ENCODE results near the gene ALDH8A1.

ALDH8A1 gene

GRCh38 chr6:134949927-134950326 lies at the start of gene ALDH8A1:
TSS of gene ALDH8A1 (minus strand) at chr6:134950101. CDS start at chr6:134950053, 48 bp downstream.
- TF ChIP-seq CTCF (IDR thresholded peaks at IDR 0.05) = no peak
- Histone ChIP-seq H3K4me1 (no peaks in the 10 kb centered on the region), H3K9me3 (peaks cover 0 to 6% (median 0%) of the 10 kb centered on the region in 3 donors), H3K36me3 (no peaks in the 10 kb centered on the region), H3K4me3 (no peak within 1 kb of the TSS), H3K27ac (no peak within 1 kb of the TSS), H3K27me3 (no peaks in the 10 kb centered on the region)
- DNase-seq = no peak
- intact Hi-C loops (cut with DNase I; ENCODE audit: low total_unique reads) = no loop called here

- Histone ChIP-seq H3K27ac (no peak overlapping the region), H3K36me3 (peaks cover 13 to 24% (median 20%) of the 10 kb centered on the region in 3 donors), H3K27me3 (no peaks in the 10 kb centered on the region), H3K4me1 (no peaks in the 10 kb centered on the region), H3K9me3 (no peaks in the 10 kb centered on the region), H3K4me3 (no peak overlapping the region)
- intact Hi-C loops (cut with DNase I; ENCODE audit: low total_unique reads) = no loop called here
- no peak for TF ChIP-seq CTCF (IDR thresholded peaks at IDR 0.05)
- no peak for DNase-seq
These were observed 49.2 kb upstream of the ALDH8A1 start for GRCh38 chr6:134999107-134999506.

- Histone ChIP-seq H3K4me3 (no peak overlapping the region), H3K27me3 (no peaks in the 10 kb centered on the region), H3K9me3 (no peaks in the 10 kb centered on the region), H3K36me3 (peaks cover 28 to 34% (median 34%) of the 10 kb centered on the region in 3 donors), H3K27ac (no peak overlapping the region), H3K4me1 (no peaks in the 10 kb centered on the region)
- intact Hi-C loops (cut with DNase I; ENCODE audit: low total_unique reads) = no loop called here
- no peak for TF ChIP-seq CTCF (IDR thresholded peaks at IDR 0.05)
- no peak for DNase-seq
These were observed 47.5 kb upstream of the ALDH8A1 start for GRCh38 chr6:134997133-134997995.

GRCh38 chr6:134995536-134995935 lies 45.6 kb upstream of the ALDH8A1 start:
- Histone ChIP-seq H3K27ac (no peak overlapping the region), H3K36me3 (peaks cover 37 to 51% (median 43%) of the 10 kb centered on the region in 3 donors), H3K27me3 (no peaks in the 10 kb centered on the region), H3K4me3 (no peak overlapping the region), H3K9me3 (no peaks in the 10 kb centered on the region), H3K4me1 (no peaks in the 10 kb centered on the region)
- TF ChIP-seq CTCF (IDR thresholded peaks at IDR 0.05) = no peak
- intact Hi-C loops (cut with DNase I; ENCODE audit: low total_unique reads) = no loop called here
- no peak for DNase-seq

GRCh38 chr6:134994431-134994830 lies 44.5 kb upstream of the ALDH8A1 start:
- no peak for DNase-seq
- Histone ChIP-seq H3K9me3 (no peaks in the 10 kb centered on the region), H3K36me3 (peaks cover 43 to 55% (median 45%) of the 10 kb centered on the region in 3 donors), H3K4me3 (no peak overlapping the region), H3K27ac (no peak overlapping the region), H3K27me3 (no peaks in the 10 kb centered on the region), H3K4me1 (no peaks in the 10 kb centered on the region)
- TF ChIP-seq CTCF (IDR thresholded peaks at IDR 0.05) = no peak
- intact Hi-C loops (cut with DNase I; ENCODE audit: low total_unique reads) = no loop called here

Data from tibial artery (tissue), 4 donors.